ENCODE measurements around the gene PAGE2B. TPM values are rescaled to one million over a fixed set of nuclear protein-coding genes. Genes with fewer than 3 reads are reported as not detected.
"Not testable (repeated sequence)": the region's sequence is repeated elsewhere in the genome, so short reads cannot be mapped to it uniquely, and the experiment has no call there.

PAGE2B gene
- total and polyA plus RNA-seq, 9 donors, result 0.26 to 0.28 (median 0.27) TPM; not detected in 6

- no peaks in the 10 kb centered on the region for H3K9me3 ChIP-seq (replicated peaks; ENCODE audit: control insufficient read depth, low read depth, low read length)
- DNase-seq, result no peak
- no CpG with 5 or more reads among the region's 2 CpGs for WGBS (ENCODE audit: insufficient coverage)
- no peak overlapping the region for H3K27ac ChIP-seq (ENCODE audit: low read length)
- H3K4me3 ChIP-seq (ENCODE audit: low read length), result no peak overlapping the region
- H3K27me3 ChIP-seq (ENCODE audit: control insufficient read depth, insufficient read depth, low read length), result peaks cover 5% of the 10 kb centered on the region
- H3K4me1 ChIP-seq (ENCODE audit: control insufficient read depth, insufficient read depth, low read length), result no peaks in the 10 kb centered on the region
- no peaks in the 10 kb centered on the region for H3K36me3 ChIP-seq (ENCODE audit: control insufficient read depth, insufficient read depth, low read length)
These were observed 33.1 kb downstream of the PAGE2B start for GRCh38 chrX:55107911-55108310.

- Histone ChIP-seq H3K36me3 (ENCODE audit: control insufficient read depth, insufficient read depth, low read length) (no peaks in the 10 kb centered on the region), H3K4me3 (ENCODE audit: low read length) (no peak overlapping the region), H3K4me1 (ENCODE audit: control insufficient read depth, insufficient read depth, low read length) (no peaks in the 10 kb centered on the region), H3K27me3 (ENCODE audit: control insufficient read depth, insufficient read depth, low read length) (peaks cover 5% of the 10 kb centered on the region), H3K27ac (ENCODE audit: low read length) (no peak overlapping the region), H3K9me3 (replicated peaks; ENCODE audit: control insufficient read depth, low read depth, low read length) (no peaks in the 10 kb centered on the region)
- WGBS (ENCODE audit: insufficient coverage), result 59% methylated on average over 4 of the region's 7 CpGs
- DNase-seq, result no peak
These were observed 34.5 kb downstream of the PAGE2B start for GRCh38 chrX:55109306-55109705.

GRCh38 chrX:55111578-55112254 lies 36.9 kb downstream of the PAGE2B start:
- Histone ChIP-seq H3K9me3 (replicated peaks; ENCODE audit: control insufficient read depth, low read depth, low read length) (no peaks in the 10 kb centered on the region), H3K36me3 (ENCODE audit: control insufficient read depth, insufficient read depth, low read length) (no peaks in the 10 kb centered on the region), H3K4me1 (ENCODE audit: control insufficient read depth, insufficient read depth, low read length) (no peaks in the 10 kb centered on the region), H3K27me3 (ENCODE audit: control insufficient read depth, insufficient read depth, low read length) (peaks cover 7% of the 10 kb centered on the region), H3K4me3 (ENCODE audit: low read length) (no peak overlapping the region), H3K27ac (ENCODE audit: low read length) (no peak overlapping the region)
- 48% methylated on average over 5 of the region's 8 CpGs for WGBS (ENCODE audit: insufficient coverage)
- DNase-seq, result no peak

GRCh38 chrX:55116589-55116988 lies 41.8 kb downstream of the PAGE2B start:
- DNase-seq; H3K9me3 ChIP-seq (replicated peaks; ENCODE audit: control insufficient read depth, low read depth, low read length); H3K27ac ChIP-seq (ENCODE audit: low read length); H3K4me1 ChIP-seq (ENCODE audit: control insufficient read depth, insufficient read depth, low read length); H3K4me3 ChIP-seq (ENCODE audit: low read length); H3K36me3 ChIP-seq (ENCODE audit: control insufficient read depth, insufficient read depth, low read length): not testable (repeated sequence)
- peaks cover 15% of the 10 kb centered on the region for H3K27me3 ChIP-seq (ENCODE audit: control insufficient read depth, insufficient read depth, low read length)
- WGBS (ENCODE audit: insufficient coverage), result 75% methylated on average over 2 of the region's 7 CpGs

GRCh38 chrX:55118574-55118973 lies 43.7 kb downstream of the PAGE2B start:
- no peak for DNase-seq
- Histone ChIP-seq H3K4me3 (ENCODE audit: low read length) (no peak overlapping the region), H3K27me3 (ENCODE audit: control insufficient read depth, insufficient read depth, low read length) (peaks cover 12% of the 10 kb centered on the region), H3K27ac (ENCODE audit: low read length) (no peak overlapping the region), H3K4me1 (ENCODE audit: control insufficient read depth, insufficient read depth, low read length) (no peaks in the 10 kb centered on the region), H3K9me3 (replicated peaks; ENCODE audit: control insufficient read depth, low read depth, low read length) (no peaks in the 10 kb centered on the region), H3K36me3 (ENCODE audit: control insufficient read depth, insufficient read depth, low read length) (no peaks in the 10 kb centered on the region)
- no CpG with 5 or more reads among the region's 3 CpGs for WGBS (ENCODE audit: insufficient coverage)

GRCh38 chrX:55119271-55119670 lies 44.4 kb downstream of the PAGE2B start:
- H3K36me3 ChIP-seq (ENCODE audit: control insufficient read depth, insufficient read depth, low read length), result no peaks in the 10 kb centered on the region
- peaks cover 16% of the 10 kb centered on the region for H3K27me3 ChIP-seq (ENCODE audit: control insufficient read depth, insufficient read depth, low read length)
- no peak overlapping the region for H3K27ac ChIP-seq (ENCODE audit: low read length)
- no peaks in the 10 kb centered on the region for H3K4me1 ChIP-seq (ENCODE audit: control insufficient read depth, insufficient read depth, low read length)
- DNase-seq, result no peak
- H3K9me3 ChIP-seq (replicated peaks; ENCODE audit: control insufficient read depth, low read depth, low read length), result no peaks in the 10 kb centered on the region
- H3K4me3 ChIP-seq (ENCODE audit: low read length), result no peak overlapping the region

GRCh38 chrX:55119712-55120111 lies 44.9 kb downstream of the PAGE2B start:
- Histone ChIP-seq H3K9me3 (replicated peaks; ENCODE audit: control insufficient read depth, low read depth, low read length) (no peaks in the 10 kb centered on the region), H3K4me1 (ENCODE audit: control insufficient read depth, insufficient read depth, low read length) (no peaks in the 10 kb centered on the region), H3K27ac (ENCODE audit: low read length) (no peak overlapping the region), H3K4me3 (ENCODE audit: low read length) (no peak overlapping the region), H3K36me3 (ENCODE audit: control insufficient read depth, insufficient read depth, low read length) (no peaks in the 10 kb centered on the region), H3K27me3 (ENCODE audit: control insufficient read depth, insufficient read depth, low read length) (peaks cover 16% of the 10 kb centered on the region)
- no peak for DNase-seq
- WGBS (ENCODE audit: insufficient coverage), result no CpG with 5 or more reads among the region's 1 CpG

GRCh38 chrX:55120761-55121358 lies 46.0 kb downstream of the PAGE2B start:
- Histone ChIP-seq H3K27me3 (ENCODE audit: control insufficient read depth, insufficient read depth, low read length) (peaks cover 13% of the 10 kb centered on the region), H3K4me3 (ENCODE audit: low read length) (no peak overlapping the region), H3K9me3 (replicated peaks; ENCODE audit: control insufficient read depth, low read depth, low read length) (no peaks in the 10 kb centered on the region), H3K4me1 (ENCODE audit: control insufficient read depth, insufficient read depth, low read length) (no peaks in the 10 kb centered on the region), H3K36me3 (ENCODE audit: control insufficient read depth, insufficient read depth, low read length) (no peaks in the 10 kb centered on the region), H3K27ac (ENCODE audit: low read length) (no peak overlapping the region)
- no CpG with 5 or more reads among the region's 2 CpGs for WGBS (ENCODE audit: insufficient coverage)
- DNase-seq, result peak; percentile 5

GRCh38 chrX:55123900-55124299 lies 49.1 kb downstream of the PAGE2B start:
- WGBS (ENCODE audit: insufficient coverage), result 62% methylated on average over 7 of the region's 7 CpGs
- no peaks in the 10 kb centered on the region for H3K36me3 ChIP-seq (ENCODE audit: control insufficient read depth, insufficient read depth, low read length)
- H3K27me3 ChIP-seq (ENCODE audit: control insufficient read depth, insufficient read depth, low read length), result peaks cover 12% of the 10 kb centered on the region
- DNase-seq, result no peak
- no peaks in the 10 kb centered on the region for H3K9me3 ChIP-seq (replicated peaks; ENCODE audit: control insufficient read depth, low read depth, low read length)
- no peaks in the 10 kb centered on the region for H3K4me1 ChIP-seq (ENCODE audit: control insufficient read depth, insufficient read depth, low read length)
- no peak overlapping the region for H3K27ac ChIP-seq (ENCODE audit: low read length)
- no peak overlapping the region for H3K4me3 ChIP-seq (ENCODE audit: low read length)

- WGBS (ENCODE audit: insufficient coverage), result no CpG with 5 or more reads among the region's 2 CpGs
- no peak overlapping the region for H3K27ac ChIP-seq (ENCODE audit: low read length)
- H3K4me3 ChIP-seq (ENCODE audit: low read length), result no peak overlapping the region
- no peaks in the 10 kb centered on the region for H3K4me1 ChIP-seq (ENCODE audit: control insufficient read depth, insufficient read depth, low read length)
- H3K36me3 ChIP-seq (ENCODE audit: control insufficient read depth, insufficient read depth, low read length), result no peaks in the 10 kb centered on the region
- no peaks in the 10 kb centered on the region for H3K9me3 ChIP-seq (replicated peaks; ENCODE audit: control insufficient read depth, low read depth, low read length)
- no peak for DNase-seq
- peaks cover 11% of the 10 kb centered on the region for H3K27me3 ChIP-seq (ENCODE audit: control insufficient read depth, insufficient read depth, low read length)
These were observed 52.9 kb downstream of the PAGE2B start for GRCh38 chrX:55127692-55128091.

All from muscle of leg (tissue), 11 donors.